Smooth muscle cell (in vitro differentiated cells): ENCODE data around the gene PPM1M. TPM values are rescaled to one million over a fixed set of nuclear protein-coding genes. Genes with fewer than 3 reads are reported as not detected.
A peak's percentile ranks its signal among the peaks of the same experiment; 100 is the strongest.

ENCODE experiments used
- DNase-seq: peaks from one replicate; lab custom pipeline; 2025; ENCODE audit not compliant: unreplicated experiment; lab: John Stamatoyannopoulos, UW
- H2AFZ ChIP-seq: fragments of 200-600 bp; sonication (generic); 2 replicates; pipeline ENCODE4 v1.6.0; 2016; ENCODE audit warnings: antibody characterized with exemption, low read depth, mild to moderate bottlenecking
- H3F3A ChIP-seq: fragments of 200-600 bp; sonication (generic); 2 replicates; pipeline ENCODE4 v1.6.0; 2017; ENCODE audit warnings: antibody characterized with exemption, low read depth
- H3K27ac ChIP-seq: fragments of 200-600 bp; sonication (generic); 2 replicates; pipeline ENCODE4 v1.5.1; 2016; ENCODE audit warnings: low read depth, mild to moderate bottlenecking
- H3K27me3 ChIP-seq: fragments of 200-600 bp; sonication (generic); 2 replicates; pipeline ENCODE4 v1.6.1; 2016; ENCODE audit warnings: low read depth, mild to moderate bottlenecking
- H3K36me3 ChIP-seq: fragments of 200-600 bp; sonication (generic); 2 replicates; pipeline ENCODE4 v1.5.1; 2016; ENCODE audit warnings: low read depth
- H3K4me1 ChIP-seq: fragments of 200-600 bp; sonication (generic); 2 replicates; pipeline ENCODE4 v1.5.1; 2016; ENCODE audit warnings: low read depth
- H3K4me2 ChIP-seq: fragments of 200-600 bp; sonication (generic); 2 replicates; pipeline ENCODE4 v1.6.0; 2016; ENCODE audit warnings: mild to moderate bottlenecking
- H3K4me3 ChIP-seq: fragments of 200-600 bp; sonication (generic); 2 replicates; pipeline ENCODE4 v1.5.1; 2016; ENCODE audit warnings: mild to moderate bottlenecking
- H3K79me2 ChIP-seq: fragments of 200-600 bp; sonication (generic); 2 replicates; pipeline ENCODE4 v1.6.0; 2016; ENCODE audit warnings: low read depth, mild to moderate bottlenecking
- H3K9ac ChIP-seq: fragments of 200-600 bp; sonication (generic); 2 replicates; pipeline ENCODE4 v1.6.0; 2016; ENCODE audit warnings: low read depth
- H3K9me3 ChIP-seq: fragments of 200-600 bp; sonication (generic); replicated peaks from 2 replicates; pipeline ENCODE4 v1.5.1; 2016; ENCODE audit warnings: low read depth
- H4K20me1 ChIP-seq: fragments of 200-600 bp; sonication (generic); 2 replicates; pipeline ENCODE4 v1.6.0; 2016; ENCODE audit warnings: low read depth
- CTCF ChIP-seq: fragments of 200-600 bp; sonication (generic); IDR thresholded peaks from 2 replicates; pipeline ENCODE4 v1.5.1; 2017; ENCODE audit warnings: borderline replicate concordance, mild to moderate bottlenecking, antibody characterized with exemption; ENCODE audit not compliant: insufficient read depth, poor library complexity, severe bottlenecking
- WGBS: methylation state at CpG from one replicate; pipeline ENCODE4 v1.1.7; 2016; ENCODE audit warnings: low lambda C conversion rate; 5-methylcytosine and 5-hydroxymethylcytosine counted together
- polyA plus RNA-seq: library from polyadenylated mRNA; unstranded; fragments of >200 nt; fragmentation: Nextera tagmentation; extraction: Ambion mirVana; gene quantifications from 2 replicates; pipeline ENCODE4 v1.2.1, GENCODE V29; 2016
- total RNA-seq: library from RNA; depleted of rRNA; stranded (reverse); fragments of >200 nt; gene quantifications from 2 replicates; pipeline ENCODE4 v1.2.3, GENCODE V29; 2014

Gene PPM1M
- total and polyA plus RNA-seq, 2 experiments from 2014 or later, result 7.0 to 11.0 TPM

GRCh38 chr3:52256159-52256558 is 10.6 kb downstream of the PPM1M start:
- peaks cover 20% of the 10 kb centered on the region for H3K36me3 ChIP-seq
- no peak overlapping the region for H3K27ac ChIP-seq
- peaks cover 74% of the 10 kb centered on the region for H4K20me1 ChIP-seq
- no peaks in the 10 kb centered on the region for H3K27me3 ChIP-seq
- H3K9me3 ChIP-seq, result no peaks in the 10 kb centered on the region
- WGBS, result 94% methylated on average over 3 of the region's 3 CpGs
- H3K9ac ChIP-seq, result no peak overlapping the region
- TF ChIP-seq CTCF, result no peak
- H3K4me2 ChIP-seq, result no peak overlapping the region
- H3K4me3 ChIP-seq, result no peak overlapping the region
- no peak overlapping the region for H2AFZ ChIP-seq
- H3K4me1 ChIP-seq, result no peaks in the 10 kb centered on the region
- DNase-seq, result no peak
- peaks cover 9% of the 10 kb centered on the region for H3F3A ChIP-seq
- H3K79me2 ChIP-seq, result peaks cover 8% of the 10 kb centered on the region

- H3K9ac ChIP-seq, result no peak overlapping the region
- TF ChIP-seq CTCF, result no peak
- H3K36me3 ChIP-seq, result peaks cover 22% of the 10 kb centered on the region
- peaks cover 11% of the 10 kb centered on the region for H3K79me2 ChIP-seq
- no peaks in the 10 kb centered on the region for H3K27me3 ChIP-seq
- no peak overlapping the region for H3K4me3 ChIP-seq
- peaks cover 78% of the 10 kb centered on the region for H4K20me1 ChIP-seq
- H3K27ac ChIP-seq, result no peak overlapping the region
- no peak overlapping the region for H3K4me2 ChIP-seq
- no peaks in the 10 kb centered on the region for H3K4me1 ChIP-seq
- H2AFZ ChIP-seq, result no peak overlapping the region
- H3F3A ChIP-seq, result peaks cover 9% of the 10 kb centered on the region
- H3K9me3 ChIP-seq, result no peaks in the 10 kb centered on the region
- WGBS, result 97% methylated on average over 4 of the region's 4 CpGs
- DNase-seq, result no peak
These were observed 11.1 kb downstream of the PPM1M start for GRCh38 chr3:52256622-52257021.

- H3K79me2 ChIP-seq, result peaks cover 23% of the 10 kb centered on the region
These were observed 12.4 kb downstream of the PPM1M start for GRCh38 chr3:52257911-52258310.

More at GRCh38 chr3:52257911-52258310, 12.4 kb downstream of the PPM1M start:
- no peaks in the 10 kb centered on the region for H3K4me1 ChIP-seq
- WGBS, result 65% methylated on average over 4 of the region's 4 CpGs
- no peaks in the 10 kb centered on the region for H3K9me3 ChIP-seq
- no peak for DNase-seq
- TF ChIP-seq CTCF, result no peak
- H3K27me3 ChIP-seq, result no peaks in the 10 kb centered on the region
- H3K4me3 ChIP-seq, result no peak overlapping the region
- H3K9ac ChIP-seq, result no peak overlapping the region
- H3F3A ChIP-seq, result peaks cover 9% of the 10 kb centered on the region
- no peak overlapping the region for H3K4me2 ChIP-seq
- H4K20me1 ChIP-seq, result peaks cover 89% of the 10 kb centered on the region
- H3K27ac ChIP-seq, result peak overlapping the region; percentile 19
- no peak overlapping the region for H2AFZ ChIP-seq
- H3K36me3 ChIP-seq, result peaks cover 34% of the 10 kb centered on the region
